IPS-11a (cell line): ENCODE data around the gene PLEK.
"Not testable (repeated sequence)": the region's sequence is repeated elsewhere in the genome, so short reads cannot be mapped to it uniquely, and the experiment has no call there.

Experiments used
- H3K4me3 ChIP-seq: one replicate; pipeline ENCODE4 v1.5.1; 2013; ENCODE audit warnings: low read depth, low read length, control low read depth

Gene PLEK

DNA sequence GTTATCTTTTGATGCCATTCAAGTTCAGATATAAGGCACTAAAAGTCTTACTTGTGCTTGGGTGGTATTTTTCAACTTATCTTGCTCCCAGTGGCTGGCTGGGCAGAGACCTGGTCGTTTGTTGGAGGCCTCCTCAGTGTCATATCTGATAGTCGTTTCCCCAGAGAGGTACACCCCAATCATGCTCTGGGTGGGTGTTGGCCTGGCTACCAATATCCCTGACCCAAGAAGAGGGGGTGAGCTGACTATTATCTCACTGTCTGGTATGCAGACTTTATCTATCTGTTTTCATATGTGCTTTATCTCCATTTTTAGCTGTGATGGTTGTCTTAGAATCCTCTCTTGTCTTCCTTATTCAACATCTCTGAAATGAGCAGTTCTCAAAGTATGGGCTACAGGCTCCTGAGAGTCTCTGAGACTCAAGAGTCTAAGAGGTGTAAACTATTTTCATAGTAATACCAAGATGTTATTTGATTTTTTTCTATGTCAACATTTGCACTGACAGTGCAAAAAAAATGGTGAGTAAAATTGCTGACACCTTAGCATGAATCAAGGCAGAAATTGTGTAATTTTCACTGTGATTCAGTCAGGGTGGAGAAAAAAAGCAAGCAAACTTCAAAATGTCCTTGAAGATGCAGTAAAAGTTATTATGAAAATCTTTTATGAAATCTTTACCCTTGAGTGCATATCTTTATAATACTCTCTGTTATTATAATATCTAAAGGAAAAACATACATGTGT, 12.3 kb upstream of the PLEK start:
- H3K4me3 ChIP-seq = no peak overlapping the region

DNA sequence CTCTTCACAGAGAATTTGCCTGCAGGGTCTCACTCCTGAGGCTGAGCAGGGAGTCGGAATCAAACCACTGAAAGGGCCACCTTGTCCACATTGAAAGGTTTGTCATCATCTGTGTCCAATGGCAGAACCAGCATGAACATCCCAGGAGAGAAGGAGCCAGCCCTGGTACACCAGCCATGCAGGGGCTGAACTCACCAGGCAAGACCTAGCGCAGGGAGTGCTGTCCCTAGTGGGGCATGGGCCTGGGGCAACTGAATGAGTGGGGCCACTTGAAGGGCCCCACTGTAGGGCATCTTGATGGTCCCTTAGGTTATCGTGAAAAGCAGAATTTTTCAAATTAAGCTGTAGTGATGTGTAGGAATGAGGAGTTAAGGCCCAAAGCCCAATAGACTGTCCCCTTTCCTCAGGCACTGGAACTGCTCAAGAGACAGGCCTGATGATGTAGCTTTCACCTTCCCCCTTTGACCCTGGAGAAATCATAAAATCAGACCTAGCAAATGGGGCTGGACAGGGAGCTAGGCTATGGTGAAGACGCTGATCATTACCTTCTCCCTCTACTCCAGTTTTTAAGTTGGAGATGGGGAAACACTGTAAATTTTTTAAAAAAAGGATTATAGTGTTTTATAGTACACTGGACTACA, 8.4 kb upstream of the PLEK start:
- no peak overlapping the region for H3K4me3 ChIP-seq

DNA sequence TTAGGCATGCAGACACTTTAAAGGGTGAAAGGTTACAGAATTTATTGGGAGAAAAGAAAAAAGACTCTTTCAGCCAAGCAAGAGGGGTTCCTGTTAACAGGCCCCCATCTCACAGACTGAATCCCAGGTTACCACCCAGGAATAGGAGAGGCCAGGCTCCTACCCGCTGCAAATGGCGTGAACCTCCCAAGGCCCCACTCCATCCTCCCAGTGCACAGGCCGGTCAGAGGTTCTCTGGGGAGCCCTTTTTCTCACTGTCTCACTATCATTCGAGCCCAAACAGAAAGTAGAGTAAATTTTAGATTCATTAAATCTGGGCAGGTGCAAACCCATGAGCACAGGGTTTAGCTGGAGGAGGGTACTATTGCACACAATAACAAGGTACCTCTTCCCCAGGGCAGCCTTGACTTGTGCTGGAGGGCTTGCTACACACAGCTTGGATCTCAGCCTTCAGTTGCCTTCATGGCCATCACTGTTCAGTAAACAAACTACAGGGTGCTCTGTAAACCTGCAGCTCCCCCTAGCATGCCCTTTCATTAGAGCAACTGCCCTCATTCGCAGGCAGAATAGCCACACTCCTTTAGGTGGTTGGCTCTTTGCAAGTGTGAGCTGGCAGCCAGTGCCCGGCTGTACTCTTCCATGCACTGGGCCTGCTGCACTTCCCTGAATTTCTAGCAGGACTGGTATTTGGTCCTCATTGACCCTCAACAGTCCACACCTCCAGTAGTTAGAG, 7.3 kb upstream of the PLEK start:
- no peak overlapping the region for H3K4me3 ChIP-seq

DNA sequence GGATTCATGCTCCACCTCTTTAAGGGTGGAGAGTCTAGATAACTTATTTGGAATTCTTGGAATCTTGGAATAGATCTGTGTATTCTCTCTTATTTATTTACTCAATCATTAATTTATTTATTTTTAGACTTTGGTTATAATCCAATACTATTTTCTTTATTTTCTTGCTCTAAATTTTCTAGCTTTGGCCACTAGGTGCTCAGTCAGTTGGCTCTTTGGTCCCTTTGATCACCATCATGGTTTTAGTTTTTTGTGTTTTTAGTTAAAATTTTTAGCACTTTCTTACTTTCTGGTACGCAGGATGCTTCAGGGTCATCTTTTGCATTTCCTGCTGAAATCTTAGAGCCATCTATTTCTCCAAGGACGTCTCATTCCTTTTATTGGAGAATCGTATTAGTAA, 5.2 kb upstream of the PLEK start:
- H3K4me3 ChIP-seq = no peak overlapping the region

DNA sequence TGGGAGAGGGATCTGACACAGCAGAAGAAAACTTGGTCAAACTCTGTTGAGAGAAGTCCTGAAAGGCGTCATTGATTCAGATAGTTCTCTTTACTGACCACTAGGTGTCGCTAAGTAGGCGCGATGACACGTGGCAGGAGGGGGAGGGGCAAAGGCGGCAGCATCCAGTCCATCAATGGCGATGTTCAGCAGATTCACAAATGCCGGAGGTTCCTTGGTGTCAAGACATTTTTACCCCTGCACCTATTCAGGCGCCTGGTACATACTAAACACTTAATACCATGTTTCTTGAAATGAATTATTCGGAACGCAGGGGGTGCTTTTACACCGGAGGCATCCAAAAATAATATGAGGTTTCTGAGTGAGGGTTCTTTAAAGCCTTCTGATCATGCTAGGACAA, 3.0 kb upstream of the PLEK start:
- H3K4me3 ChIP-seq = no peak overlapping the region

DNA sequence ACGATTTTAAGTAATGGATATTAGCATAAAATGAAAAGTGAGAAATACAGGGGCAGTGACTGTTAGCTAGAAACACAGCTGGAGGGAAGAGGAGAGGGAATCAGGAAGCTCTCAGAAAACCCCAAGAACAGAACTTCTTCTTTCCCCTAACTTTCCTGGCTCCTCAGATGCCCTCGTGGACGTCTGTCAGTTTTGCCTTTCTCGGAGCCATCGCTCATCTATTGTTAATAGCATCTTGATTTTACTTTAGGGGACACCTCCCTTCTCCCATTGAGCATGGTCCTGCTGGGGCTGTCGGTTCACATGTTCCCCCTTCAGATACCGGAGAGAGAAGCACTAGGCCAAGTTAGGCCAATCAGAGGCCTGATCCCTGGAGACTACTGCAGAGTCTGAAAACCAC, 2.3 kb upstream of the PLEK start:
- H3K4me3 ChIP-seq = no peak overlapping the region

DNA sequence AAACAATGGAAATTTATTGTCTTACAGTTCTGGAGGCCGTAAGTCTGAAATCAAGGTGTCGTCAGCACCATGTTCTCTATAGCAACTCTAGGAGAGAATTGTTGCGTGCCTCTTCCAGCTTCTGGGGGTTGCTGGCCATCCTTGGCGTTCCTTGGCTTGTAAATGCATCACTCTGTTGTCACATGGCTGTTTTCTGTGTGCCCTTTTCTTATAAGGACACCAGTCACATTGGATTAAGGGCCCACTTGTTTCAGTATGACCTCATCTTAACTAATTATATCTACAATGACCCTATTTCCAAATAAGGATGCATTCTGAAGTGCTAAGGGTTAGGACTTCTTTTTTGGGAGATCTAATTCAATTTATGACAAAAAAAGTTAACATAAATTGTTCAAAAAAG, 1.4 kb upstream of the PLEK start:
- no peak overlapping the region for H3K4me3 ChIP-seq

DNA sequence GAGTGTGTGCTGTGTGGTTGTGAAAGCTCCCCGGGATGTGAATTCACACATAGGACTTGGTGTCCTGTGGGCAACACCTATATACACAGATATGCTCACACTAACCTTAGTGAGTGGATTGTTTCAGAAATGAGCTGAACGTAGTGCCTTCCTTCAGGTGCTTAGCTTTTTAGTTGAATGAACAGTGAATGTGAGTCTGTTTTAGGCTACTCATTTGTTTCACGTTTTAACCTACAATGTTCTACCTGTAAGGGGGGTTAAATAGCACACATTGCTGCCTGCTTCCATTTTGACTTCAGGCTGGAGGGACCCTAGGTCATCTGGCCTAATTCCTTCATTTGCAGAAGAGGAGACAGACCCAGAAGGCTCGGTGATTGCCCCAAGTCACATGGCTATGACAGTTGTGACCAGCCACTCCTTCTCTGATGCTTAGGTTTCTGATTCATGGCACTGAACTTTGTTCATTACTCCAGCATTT, 1.0 kb downstream of the PLEK start:
- H3K4me3 ChIP-seq = no peak overlapping the region

DNA sequence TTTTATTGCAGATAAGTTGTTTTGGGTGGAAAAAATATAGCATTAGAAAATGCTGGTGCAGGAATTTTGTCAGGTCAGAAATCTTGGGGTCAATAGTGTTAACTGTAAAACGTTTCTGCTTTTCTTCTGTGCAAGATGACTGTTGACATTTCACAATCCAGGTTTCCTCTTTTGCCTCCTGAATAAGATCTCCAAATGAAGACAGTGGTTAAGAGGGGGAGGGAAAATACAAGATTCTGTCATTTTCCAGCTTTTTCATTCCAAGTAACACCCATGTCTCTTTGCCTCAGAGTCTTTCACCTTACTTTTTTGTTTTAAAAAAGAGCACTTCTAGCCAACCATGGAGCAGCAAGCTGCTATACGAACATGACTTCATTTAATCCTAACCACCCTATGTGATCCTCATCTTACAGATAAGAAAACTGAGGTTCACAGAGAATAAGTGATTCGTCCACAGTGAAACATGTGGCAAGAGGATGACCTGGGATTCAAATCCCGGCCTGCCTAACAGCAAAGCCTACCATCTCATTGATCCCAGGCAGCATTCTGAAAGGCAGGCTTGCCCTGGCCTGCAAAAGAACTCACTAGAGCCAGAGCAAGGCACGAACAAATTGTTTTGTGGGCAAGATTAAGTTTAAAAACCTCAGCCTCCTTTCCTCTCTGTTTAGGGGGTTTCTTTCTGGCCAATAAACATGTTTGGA, 3.0 kb downstream of the PLEK start:
- no peak overlapping the region for H3K4me3 ChIP-seq

DNA sequence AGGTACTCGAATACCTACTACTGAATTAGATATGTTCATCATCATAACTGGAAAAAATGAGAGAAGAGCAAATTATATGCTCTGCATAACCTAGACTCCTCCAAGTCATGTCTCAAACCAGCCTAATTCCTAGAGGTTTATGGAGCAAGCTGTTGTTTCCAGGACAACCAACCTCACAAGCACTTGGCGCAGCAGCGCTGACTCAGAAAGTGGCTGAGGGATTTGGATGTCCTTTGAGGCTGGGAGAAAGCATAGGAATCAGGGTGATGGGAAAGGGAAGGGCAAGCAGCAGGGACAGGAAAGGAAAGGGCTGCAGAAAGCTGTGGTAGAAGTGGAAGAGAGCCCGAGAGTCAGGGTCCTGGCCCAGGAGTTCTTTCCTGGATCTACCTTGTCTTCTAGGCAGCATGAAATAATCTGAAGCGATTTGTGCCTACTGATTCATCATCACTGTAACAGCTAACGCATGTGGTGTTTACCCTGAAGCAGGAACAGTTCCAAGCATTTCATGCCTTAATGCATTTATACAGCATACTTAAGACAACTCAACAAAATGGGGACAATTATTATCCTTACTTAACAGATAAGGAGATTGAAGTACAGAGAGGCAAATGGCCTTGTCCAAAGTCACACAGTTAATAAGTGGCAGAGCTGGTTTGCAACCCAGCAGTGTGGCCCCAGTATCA, 3.7 kb downstream of the PLEK start:
- H3K4me3 ChIP-seq = no peak overlapping the region

DNA sequence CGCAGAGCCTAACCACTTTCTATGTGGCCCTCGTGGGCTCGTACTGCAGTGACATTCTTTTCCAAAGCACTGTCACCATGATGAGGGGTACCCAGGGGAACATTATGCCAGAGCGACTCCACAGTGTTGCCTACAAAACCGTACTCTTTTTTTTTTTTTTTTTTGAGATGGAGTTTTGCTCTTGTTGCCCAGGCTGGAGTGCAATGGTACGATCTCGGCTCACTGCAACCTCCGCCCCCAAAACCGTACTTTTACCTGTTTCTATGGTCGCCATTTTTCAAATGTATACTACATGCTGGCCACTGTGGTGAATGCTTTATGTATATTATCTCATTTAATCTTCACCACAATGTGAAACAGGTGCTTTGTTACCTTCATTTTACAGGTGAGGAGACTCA, 4.3 kb downstream of the PLEK start:
- no peak overlapping the region for H3K4me3 ChIP-seq

DNA sequence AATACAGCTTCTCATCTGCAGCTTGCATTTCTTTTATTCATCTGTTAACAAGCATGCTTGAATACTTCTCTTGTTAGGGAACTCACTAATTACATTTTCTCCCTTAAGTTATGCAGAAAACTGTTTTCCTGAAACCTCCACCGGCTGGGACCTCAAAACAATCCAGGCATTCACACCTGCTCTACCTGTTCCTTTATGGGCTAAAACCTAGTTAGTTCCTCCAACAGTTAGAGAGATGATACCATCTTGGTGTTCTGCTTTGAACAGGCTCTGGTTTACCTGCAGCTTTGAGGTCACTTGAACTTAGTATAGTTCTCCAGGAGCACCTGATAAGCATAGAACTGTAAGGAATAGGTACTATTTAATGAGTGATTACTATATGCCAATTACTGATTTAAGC, 6.1 kb downstream of the PLEK start:
- H3K4me3 ChIP-seq = no peak overlapping the region

DNA sequence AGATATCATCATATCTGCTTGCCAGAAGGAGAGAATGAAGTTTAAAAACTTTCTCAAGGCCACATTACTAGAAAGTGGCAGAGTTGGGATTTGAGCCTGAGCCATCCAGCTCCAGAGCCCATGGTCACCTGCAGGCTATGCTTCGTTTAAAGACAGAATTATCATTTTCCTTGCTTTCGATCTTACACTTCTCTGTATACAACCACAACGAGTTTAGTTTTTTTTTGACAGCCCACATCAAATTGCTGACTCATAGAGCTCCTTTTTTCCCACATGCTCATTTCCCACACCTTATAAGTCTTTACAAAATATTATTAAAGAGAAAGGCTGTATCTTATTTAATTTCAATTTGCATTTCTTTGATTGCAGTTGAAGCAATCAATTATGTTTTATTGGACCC, 6.5 kb downstream of the PLEK start:
- no peak overlapping the region for H3K4me3 ChIP-seq

DNA sequence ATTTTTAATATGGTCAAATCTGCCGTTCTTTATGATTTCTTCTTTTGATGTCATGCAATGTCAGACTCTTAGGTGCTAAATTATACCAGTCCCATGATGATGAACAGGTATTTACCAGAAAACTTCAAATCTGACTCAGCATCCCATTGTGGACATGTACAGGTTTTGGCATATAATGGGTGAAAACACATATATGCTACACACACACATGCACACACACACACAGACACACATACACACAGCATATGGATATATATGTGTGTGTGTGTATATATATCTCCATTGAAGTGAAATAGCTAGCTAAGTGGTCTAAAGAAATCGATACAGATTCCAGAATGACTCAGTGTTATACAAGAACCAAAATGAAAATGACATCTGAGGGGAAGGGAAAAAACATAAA, 7.4 kb downstream of the PLEK start:
- H3K4me3 ChIP-seq = no peak overlapping the region

DNA sequence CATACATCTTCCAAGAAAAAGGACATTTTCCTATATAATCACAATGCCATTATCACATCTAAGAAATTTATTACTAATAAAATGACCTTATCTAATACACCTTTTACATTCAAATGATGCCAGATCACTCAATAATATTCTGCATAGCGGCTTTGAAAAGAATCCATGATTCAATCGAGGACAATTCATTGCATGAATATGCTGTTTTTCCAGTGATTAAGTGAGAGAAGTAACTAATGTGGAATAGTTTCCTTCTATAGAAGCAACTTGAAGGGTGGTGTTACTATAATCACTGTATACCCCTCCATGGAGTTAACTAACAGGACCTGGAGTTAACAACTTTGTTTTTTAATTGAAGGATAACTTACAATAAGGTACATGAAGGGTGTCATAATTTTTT, 9.1 kb downstream of the PLEK start:
- H3K4me3 ChIP-seq = no peak overlapping the region

DNA sequence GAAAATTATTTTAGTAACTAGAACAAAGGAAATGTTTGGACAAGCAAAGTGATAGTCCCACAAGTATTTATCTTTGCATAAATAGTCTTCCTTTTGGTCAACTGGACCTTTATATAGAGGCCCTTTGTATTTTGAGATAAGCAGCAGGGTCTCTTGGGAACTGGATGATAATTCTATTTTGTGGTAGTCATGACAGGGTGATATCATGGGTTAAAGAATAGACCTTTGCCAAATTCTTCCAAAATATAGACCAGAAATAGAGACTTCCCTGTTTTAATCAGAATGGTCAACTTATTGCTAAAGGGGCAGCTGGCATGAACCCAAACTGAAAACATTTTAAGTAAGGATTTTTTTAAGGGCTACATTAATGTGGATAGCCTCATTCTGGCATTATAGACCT, 10.5 kb downstream of the PLEK start:
- H3K4me3 ChIP-seq = no peak overlapping the region

DNA sequence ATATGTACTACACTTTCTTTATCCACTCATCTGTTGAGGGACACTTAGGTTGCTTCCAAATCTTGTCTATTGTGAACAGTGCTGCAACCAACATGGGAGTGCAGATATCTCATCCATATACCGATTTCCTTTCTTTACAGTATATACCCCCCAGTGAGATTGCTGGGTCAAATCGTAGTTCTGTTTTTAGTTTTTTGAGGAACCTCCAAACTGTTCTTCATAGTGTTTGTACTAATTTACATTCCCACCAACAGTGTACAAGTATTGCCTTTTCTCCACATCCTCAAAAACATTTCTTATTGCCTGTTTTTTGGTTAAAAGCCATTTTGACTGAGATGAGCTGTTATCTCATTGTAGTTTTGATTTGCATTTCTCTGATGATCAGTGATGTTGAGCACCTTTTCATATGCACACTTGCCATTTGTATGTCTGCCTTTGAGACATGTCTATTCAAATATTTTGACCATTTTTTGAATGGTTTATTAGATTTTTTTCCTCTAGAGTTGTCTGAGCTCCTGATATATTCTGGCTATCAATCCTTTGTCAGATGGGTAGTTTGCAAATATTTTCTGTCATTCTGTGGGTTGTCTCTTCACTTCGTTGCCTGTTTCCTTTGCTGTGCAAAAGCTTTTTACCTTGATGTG, 12.2 kb downstream of the PLEK start:
- no peak overlapping the region for H3K4me3 ChIP-seq

DNA sequence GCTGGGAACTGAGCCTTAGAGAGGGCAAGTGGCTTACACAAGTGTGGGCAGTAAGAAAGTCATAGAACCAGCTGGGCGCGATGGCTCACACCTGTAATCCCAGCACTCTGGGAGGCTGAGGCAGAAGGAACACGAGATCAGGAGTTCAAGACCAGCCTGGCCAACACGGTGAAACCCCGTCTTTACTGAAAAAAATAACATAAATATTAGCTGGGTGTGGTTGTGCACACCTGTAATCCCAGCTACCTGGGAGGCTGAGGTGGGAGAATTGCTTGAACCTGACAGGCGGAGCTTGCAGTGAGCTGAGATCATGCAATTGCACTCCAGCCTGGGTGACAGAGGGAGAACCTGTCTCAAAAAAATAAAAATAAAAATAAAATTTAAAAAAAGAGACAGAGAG, 13.7 kb downstream of the PLEK start:
- not testable (repeated sequence) for H3K4me3 ChIP-seq

DNA sequence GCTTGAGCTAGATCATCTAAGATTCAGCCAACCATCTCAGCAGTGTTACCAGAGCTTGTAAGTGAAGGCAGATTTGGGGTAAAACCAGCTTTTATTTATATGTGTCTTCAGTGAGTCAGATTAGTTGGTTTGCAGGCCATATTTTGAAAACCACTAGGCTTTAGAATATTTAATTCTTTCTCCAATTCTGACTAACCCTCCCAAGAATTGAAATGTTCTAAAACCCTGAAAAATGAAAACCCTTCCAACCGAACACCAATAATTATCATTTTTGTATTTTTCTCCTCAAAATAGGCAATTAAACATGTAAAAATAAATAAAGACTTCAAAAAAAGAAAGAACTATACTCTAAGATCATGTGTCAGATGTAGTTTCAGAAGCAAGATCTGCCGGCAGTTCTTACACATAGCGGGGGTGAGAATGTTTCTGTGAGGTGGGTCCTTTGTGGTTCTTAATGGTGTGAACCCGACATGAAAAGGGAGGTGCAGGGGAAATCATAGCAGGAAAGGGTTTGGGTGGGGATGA, 14.2 kb downstream of the PLEK start:
- H3K4me3 ChIP-seq = no peak overlapping the region

DNA sequence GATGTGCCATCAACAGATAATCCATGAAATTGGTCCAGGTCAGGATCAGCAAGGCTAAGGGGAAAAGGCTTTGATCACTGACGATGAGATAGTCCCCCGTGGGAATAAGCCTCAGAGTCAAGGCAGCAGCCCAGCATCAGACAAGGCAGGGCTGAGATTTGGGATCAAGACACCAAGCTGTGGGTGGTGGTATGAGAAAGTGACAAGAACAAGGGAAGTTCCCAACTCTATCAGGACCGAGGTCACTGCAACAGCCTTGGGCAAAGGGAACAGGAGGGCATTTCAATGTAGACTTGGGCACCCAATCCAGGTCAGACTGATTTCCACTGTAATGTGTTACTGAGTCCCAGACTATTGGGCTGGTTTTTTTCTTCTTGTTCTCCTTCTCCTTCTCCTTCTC, 18.7 kb downstream of the PLEK start:
- H3K4me3 ChIP-seq = no peak overlapping the region
